Fibroblast of peridontal ligament (primary cell): ENCODE results near the gene MIEF2.

Source experiments
- DNase-seq: peaks from one replicate; pipeline ENCODE4 v3.0.0-alpha.2; 2010; ENCODE audit errors: extremely low read depth

Gene MIEF2

DNA sequence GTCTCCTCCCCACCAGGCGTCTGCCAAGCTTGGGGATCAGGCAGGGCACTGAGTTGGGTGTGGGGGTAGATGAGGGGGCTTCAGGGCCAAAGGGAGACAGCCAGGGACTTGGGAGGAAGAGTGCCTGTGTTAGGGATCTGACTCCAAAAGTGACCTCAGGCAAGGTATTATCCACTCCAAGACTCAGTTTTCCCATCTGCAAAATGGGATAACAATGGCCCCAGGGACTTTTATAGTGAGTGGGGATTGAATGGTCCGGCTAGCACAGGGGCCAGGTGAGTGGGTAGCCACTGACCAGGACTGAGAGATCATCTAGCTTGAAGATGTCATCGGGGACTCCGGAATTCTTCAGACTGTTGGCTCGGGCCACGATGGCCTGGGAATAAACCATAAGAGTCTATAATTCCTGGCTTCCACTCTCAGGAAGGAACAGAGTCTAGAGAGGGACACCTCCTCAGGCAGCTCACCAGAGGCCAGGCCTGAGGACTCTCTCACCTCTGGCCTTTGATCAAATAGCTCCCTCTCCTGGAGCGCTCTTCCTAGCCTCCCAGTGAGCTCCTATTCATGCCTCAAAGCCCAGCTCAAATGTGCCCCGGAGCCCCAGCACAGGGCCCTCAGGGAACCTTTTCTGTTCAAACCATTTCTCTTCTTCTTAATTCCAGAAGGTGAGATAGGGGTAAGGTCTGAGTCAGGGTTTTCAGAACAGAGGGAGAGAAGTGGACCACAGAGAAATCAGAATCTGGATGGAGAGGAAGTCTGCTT, 5.4 kb upstream of the MIEF2 start:
- no peak for DNase-seq

DNA sequence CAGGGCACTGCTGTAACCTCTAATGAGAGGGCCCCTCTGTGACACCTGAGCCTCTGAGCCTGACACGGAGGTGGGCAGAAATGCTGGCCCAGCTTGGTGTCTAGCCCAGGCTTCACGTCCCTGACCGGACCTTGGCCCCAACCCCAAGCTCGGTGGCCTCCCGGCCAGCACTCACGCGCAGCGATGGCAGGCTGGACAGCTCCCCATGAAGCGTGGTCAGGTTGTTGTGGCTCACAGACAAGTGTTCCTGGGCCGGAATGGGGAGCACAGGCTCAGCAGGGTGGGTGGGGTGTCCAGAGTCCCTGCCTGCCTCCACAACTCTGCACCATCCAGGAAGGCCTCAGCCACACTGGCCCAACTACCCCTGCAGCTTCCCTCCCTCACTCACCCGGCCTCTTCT, 4.1 kb upstream of the MIEF2 start:
- DNase-seq = no peak

DNA sequence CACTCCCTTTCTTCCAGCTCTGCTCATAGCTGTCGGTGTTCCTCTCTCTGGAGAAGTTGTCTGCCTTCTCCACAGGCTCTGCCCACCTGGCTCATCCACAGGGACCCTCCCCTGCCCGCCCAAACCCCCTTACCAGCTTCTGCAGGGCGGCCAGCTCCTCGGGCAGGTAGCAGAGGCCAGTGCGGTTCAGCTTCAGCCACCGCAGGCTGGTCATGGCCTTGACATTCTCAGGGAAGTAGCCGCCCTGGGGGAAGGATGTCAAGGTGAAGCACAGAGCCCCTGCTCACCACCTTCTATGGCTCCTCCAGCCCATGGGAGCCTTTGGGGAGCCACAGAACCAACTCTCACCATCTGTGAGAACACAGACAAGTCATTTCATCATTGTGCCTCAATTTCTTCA, 3.7 kb upstream of the MIEF2 start:
- DNase-seq = no peak

DNA sequence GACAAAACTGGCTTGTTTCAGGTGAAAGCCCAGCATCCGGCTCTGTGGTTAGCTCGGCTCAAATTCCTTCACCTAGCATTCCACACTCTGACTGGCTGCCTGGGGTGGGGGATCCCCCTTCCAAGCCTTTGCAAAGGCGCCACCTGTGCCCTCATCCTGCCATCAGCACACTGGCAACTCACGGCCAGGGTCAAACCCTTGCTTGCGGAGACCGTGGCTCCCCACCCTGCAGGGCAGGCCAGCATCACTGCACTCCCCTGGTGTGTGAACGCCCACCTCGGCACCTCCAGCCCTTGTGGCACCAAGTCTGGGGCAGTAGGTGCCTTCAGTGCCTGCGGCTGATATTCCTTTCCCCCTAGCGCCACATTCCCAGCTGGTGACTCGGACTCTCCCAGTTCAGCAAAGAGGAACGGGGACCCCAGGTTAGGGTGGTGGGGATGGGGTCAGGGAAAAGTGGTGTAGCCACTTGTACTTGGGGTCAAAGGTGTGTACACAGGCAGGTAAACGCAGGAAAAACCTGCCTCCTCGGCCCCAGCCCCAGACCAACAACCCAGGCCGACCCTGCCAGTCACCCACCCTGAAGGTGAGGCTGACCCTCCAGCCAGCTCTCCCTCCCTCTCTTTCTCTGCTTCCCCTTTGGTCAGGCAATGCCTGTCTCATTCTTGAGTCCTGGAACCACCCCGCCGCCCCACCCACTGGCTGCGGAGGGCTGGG, 3.0 kb upstream of the MIEF2 start:
- no peak for DNase-seq

DNA sequence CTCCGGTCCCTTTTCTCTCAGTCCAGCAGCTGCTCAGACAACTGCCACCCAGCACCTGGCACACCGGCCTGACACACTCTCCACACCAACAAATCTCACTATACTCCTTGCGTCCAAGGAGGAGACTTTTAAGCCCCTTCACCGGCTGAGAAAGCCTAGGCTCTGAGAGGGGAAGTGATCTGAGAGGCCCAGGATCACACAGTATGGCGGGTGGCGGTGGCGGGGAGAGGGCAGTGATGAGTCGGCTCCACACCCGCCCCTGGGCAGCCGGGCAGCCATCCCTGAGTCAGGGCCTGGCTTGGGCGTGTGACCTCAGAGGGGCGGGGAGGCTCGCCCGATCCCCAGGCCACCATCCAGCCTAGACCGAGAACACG, 2.5 kb upstream of the MIEF2 start:
- DNase-seq = peak; percentile 56

DNA sequence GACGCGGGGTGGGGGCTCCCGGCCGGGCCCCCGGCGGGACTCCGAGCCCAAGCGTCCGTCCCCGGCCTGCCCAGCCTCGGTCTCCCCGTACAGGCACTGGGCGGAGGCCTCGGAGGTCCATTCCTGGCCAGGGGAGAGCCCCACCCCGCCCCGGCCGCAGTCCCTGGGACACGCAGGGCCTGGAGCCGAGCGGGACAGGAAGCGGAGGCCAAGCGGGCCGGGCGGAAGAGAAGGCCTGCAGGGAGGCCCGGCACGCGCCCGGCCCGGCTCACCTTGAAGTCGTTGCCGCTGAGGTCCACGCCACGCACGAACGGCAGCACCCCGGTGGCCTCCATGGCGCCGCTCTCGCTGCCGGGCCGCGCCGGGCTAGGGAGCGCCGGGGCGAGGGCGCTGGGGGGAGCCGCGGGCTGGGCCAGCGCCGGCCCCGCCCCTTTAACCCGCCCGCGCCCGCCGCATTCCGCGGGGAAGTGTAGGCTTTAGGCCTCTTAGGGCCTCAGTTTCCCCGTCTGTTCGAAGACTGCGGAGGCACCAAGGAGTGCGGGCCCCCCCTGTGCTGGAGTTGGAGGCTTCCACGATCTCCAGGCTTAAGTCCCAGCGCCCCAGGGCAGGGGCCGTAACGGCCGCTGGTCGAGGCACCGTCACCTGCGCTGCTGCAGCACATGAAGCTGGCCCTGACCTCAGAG, 2.0 kb upstream of the MIEF2 start, which contains the start of gene FLII:
TSS of gene FLII (minus strand) at position 383 of the 683 bp plus-strand sequence. CDS start at position 335, 48 bp downstream.
- DNase-seq = peak; percentile 23

DNA sequence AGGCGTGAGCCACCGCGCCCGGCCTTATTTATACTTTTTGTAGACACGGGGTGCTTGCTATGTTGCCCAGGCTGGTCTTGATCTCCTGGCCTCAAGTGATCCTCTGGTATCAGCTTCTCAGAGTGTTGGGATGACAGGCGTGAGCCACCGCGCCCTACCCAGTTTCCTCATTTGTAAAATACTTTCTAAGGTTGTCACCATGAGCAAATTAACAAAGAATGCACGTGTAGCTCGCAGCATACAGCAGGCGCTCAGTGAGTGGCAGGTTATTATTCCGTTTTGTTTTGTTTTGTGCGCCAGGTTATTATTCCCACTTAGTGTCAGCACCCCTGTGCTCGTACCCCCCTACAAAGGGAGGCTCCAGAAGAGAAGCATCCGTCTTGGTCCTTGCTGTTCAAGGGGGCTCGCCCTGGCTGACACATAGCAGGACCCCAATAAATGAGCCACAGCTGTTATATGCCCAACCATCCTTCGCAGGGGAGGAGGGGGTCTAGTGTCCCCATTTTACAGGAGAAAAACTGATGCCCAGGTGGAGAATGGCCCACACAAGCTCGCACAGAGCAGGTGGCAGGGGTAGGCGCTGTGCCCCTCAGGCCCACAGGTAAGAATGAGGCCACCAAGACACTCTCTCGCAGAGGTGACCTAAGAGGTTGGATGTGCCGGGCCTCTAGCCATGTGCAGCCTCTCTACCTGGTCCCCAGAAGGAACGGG, 686 bp upstream of the MIEF2 start:
- no peak for DNase-seq

DNA sequence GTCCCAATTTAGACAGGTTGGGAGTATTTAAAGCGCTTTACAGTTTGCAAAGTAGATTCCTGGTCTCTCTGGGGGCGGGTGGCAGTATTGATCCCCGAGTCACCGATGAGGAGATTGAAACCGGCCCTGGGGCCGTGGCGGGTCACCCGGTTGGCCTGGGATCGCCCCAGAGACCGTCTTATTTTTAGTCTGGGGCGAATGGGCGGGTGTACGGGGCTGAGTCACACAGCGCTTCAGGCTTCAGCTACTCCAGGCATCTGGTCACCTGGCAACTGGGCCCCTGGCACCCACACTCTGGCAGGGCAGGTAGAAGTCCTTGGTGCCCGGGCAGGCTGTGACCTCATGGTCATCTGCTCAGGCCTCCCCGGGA, 669 bp downstream of the MIEF2 start:
- DNase-seq = peak; percentile 24

DNA sequence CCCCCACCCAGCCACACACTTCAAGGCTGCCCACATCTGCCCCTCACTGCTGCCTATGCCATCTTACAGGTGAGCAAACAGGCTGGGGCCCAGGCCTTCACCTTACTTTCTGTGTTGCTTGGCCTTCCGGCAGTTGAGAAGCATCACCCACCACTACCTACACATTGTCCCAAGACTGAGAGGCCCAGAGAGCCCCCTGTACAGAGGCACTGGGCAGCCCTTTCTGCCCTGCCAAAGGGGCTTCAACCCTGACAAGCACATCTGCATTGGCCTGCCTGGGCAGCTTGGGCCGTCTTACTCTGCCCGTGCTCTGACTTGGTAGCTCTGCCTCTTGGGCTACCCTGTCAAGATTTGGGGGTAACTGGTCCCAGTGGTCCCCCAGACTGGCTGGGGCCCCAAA, 1.2 kb downstream of the MIEF2 start:
- no peak for DNase-seq

- DNase-seq = no peak
These were observed 1.6 kb downstream of the MIEF2 start for GRCh38 chr17:18262111-18262510.

DNA sequence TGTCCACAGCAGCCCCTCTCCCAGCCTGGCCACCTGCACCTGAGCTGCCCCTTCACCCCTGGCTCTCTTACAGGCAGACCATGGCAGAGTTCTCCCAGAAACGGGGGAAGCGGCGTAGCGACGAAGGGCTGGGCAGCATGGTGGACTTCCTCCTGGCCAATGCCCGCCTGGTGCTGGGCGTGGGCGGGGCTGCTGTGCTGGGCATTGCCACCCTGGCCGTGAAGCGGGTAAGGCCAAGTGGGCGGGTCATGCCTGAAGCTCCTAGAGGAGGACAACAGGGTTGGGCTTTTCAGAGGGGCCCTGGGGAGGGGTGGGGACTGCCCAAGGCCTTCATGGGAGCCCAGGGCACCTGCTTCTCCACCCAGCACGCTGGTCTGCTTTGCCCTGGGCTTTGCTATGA, 2.2 kb downstream of the MIEF2 start:
- DNase-seq = no peak

DNA sequence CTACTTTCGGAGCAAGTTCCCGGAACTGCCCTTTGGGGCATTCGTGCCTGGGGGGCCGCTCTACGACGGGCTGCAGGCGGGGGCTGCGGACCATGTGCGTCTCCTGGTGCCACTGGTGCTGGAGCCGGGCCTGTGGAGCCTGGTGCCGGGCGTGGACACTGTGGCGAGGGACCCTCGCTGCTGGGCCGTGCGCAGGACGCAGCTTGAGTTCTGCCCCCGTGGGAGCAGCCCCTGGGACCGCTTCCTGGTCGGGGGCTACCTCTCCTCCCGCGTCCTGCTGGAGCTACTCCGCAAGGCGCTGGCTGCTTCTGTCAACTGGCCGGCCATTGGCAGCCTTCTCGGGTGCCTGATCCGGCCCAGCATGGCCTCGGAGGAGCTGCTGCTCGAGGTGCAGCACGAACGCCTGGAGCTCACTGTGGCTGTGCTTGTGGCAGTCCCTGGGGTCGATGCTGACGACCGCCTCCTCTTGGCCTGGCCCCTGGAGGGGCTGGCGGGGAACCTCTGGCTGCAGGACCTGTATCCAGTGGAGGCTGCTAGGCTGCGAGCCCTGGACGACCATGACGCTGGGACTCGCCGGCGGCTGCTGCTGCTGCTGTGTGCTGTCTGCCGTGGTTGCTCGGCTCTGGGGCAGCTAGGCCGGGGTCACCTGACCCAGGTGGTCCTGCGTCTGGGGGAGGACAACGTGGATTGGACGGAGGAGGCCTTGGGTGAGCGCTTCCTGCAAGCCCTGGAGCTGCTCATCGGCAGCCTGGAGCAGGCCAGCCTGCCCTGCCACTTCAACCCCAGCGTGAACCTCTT, 3.6 kb downstream of the MIEF2 start:
- DNase-seq = no peak

- DNase-seq = no peak
These were observed 6.9 kb downstream of the MIEF2 start for GRCh38 chr17:18267366-18267765.

DNA sequence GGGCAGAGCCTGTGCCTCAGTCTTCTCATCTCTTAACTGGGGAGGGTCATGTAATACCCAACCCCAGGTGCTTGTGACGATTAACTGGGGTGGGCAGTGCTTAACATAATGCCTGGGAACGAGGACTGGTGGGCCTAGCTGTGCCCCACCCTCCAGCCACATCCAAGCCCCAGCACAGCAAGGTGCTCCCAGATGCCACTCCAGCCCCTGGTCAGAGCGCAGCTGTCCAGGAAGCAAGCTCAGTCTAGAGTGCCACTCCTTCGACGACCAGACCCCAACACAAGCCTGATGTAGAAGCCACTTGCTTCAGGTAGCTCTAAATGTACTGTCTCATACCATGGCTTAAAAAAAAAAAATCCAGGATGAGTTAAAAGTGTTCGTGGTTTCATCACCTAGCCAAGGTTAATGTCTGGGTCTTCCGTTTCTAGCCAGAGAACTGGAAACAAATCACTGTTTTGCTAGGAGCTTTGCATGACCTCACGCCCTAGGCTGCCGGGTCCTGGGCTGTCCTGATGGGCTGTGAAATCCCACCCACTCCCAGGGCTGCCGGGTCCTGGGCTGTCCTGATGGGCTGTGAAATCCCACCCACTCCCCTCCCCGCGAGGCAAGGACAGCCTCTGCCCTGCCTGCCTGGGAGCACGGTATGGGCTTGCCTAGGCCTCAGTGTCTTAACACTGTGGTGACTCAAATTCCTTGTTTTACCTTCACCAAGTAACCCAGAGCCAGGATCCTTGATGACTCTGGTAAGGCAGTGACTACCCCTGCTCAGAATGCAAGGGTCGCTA, 7.7 kb downstream of the MIEF2 start:
- DNase-seq = no peak

GRCh38 chr17:18270046-18270931, 9.8 kb downstream of the MIEF2 start:
- no peak for DNase-seq

DNA sequence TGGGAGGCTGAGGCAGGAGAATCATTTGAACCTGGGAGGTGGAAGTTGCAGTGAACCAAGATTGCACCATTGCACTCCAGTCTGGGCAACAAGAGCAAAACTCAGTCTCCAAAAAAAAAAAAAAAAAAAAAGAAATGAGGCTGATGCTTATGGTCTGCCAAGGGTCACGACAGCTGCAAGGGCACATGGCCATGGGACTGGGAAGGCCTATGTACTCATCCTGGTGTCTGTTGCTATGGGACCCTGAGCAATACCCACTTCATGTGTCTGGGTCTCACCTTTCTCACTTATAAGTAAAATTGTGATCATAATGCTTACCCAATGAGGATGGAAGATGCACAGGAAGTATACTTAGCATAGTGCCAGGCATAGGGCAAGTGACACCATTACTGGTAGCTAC, 16.6 kb downstream of the MIEF2 start:
- no peak for DNase-seq

GRCh38 chr17:18278867-18279266, 18.4 kb downstream of the MIEF2 start:
- peak; percentile 19 for DNase-seq

DNA sequence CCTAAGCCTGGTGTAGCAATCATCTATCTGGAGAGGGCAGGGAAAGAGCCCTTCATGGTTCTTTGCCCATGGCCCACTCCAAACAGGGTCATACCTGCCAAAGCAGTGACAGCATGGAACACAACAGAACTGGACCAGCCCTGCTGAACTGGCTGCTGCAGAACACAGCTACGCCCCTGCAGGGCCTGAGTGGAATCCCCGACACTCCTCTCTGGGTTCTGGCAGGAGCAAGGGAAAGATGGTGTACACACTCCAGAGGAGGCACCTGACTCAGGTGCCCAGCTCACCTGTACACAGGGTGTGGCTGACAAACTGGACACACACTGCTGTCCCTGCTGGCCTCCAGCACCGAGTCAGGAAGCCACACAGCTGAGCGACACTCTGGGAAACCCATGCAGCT, 19.8 kb downstream of the MIEF2 start:
- no peak for DNase-seq

DNA sequence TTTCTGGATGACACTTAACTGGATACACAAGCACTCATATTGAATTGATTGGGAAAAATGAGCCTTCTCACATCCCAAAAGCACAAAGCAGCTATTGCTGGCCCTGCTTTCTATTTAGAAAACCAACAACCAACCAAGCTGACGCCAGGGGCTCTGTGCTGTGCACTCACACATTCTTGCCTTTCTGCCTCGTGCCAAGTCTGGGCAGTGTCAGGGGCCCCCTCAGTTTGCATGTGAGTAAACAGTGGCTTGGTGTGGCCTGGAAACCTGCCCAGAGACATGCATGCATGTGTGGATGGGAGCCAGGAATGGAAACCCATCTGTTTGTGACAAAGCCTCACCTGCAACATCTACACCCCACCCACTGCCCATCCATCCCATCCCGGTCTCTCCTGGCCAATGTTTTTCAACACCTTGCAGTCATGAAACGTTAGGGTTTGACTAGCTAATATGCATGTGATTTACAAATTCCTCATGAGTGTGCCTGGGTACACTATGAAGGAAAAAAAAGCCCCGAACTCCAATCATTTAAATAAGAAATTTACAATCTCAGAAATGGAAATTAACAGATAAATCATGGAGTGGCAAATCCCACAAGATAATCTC, 20.4 kb downstream of the MIEF2 start:
- peak; percentile 15 for DNase-seq
